GM12878 (cell line): ENCODE data around the gene DAGLA. TPM values are rescaled to one million over a fixed set of nuclear protein-coding genes. Genes with fewer than 3 reads are reported as not detected.
A peak's percentile ranks its signal among the peaks of the same experiment; 100 is the strongest.

ENCODE experiments used
- BHLHE40 ChIP-seq, 2 experiments: fragments of 450-650 bp in 1 of 2; IDR thresholded peaks; 2 replicates each; pipeline ENCODE4 v1.6.1; 2011 to 2017; ENCODE audit warnings: low read depth in 2 of 2, borderline replicate concordance in 1 of 2, improper control_type of control experiment in 1 of 2, low read length in 1 of 2, mild to moderate bottlenecking in 1 of 2
- CBFB ChIP-seq: IDR thresholded peaks from 2 replicates; pipeline ENCODE4 v1.6.1; 2016; ENCODE audit warnings: antibody characterized with exemption, low read depth
- CBX5 ChIP-seq: sonication (generic); IDR thresholded peaks from 2 replicates; pipeline ENCODE4 v1.6.1; 2016; ENCODE audit warnings: low read depth, moderate library complexity, mild to moderate bottlenecking, inconsistent platforms
- CEBPB ChIP-seq, 2 experiments: fragments of 150-350 bp in 1 of 2; IDR thresholded peaks; 2 replicates each; pipeline ENCODE4 v1.6.1; 2012 to 2014; ENCODE audit warnings: low read depth in 2 of 2, low read length in 2 of 2, borderline replicate concordance in 1 of 2, inconsistent platforms in 1 of 2
- ETV6 ChIP-seq, 2 experiments: fragments of 450-650 bp in 1 of 2; IDR thresholded peaks in 1 of 2; conservative IDR thresholded peaks in 1 of 2; 2 replicates each; pipeline ENCODE4 v1.6.1; 2014; ENCODE audit warnings: antibody characterized with exemption in 1 of 2, borderline replicate concordance in 1 of 2, low read depth in 1 of 2, mild to moderate bottlenecking in 1 of 2, moderate library complexity in 1 of 2
- FOXK2 ChIP-seq: fragments of 450-650 bp; IDR thresholded peaks from 2 replicates; pipeline ENCODE4 v1.6.1; 2017; ENCODE audit warnings: mild to moderate bottlenecking, moderate library complexity
- HCFC1 ChIP-seq: fragments of 150-350 bp; IDR thresholded peaks from 2 replicates; pipeline ENCODE4 v1.6.1; 2014; ENCODE audit warnings: low read length
- NFYB ChIP-seq: IDR thresholded peaks from 2 replicates; pipeline ENCODE4 v1.6.1; 2011; ENCODE audit warnings: low read depth, mild to moderate bottlenecking, low read length, improper control_type of control experiment, moderate library complexity; ENCODE audit not compliant: insufficient read depth
- SREBF1 ChIP-seq: IDR thresholded peaks from 2 replicates; pipeline ENCODE4 v1.6.1; 2012; ENCODE audit warnings: mild to moderate bottlenecking, low read length
- TARDBP ChIP-seq: IDR thresholded peaks from 2 replicates; pipeline ENCODE4 v1.6.1; 2016; ENCODE audit warnings: borderline replicate concordance
- polyA plus RNA-seq, 11 experiments: library from polyadenylated mRNA; depleted of rRNA in 4 of 11; unstranded in 6 of 11; stranded (reverse) in 5 of 11; fragments of >200 nt; fragmentation: Nextera tagmentation in 4 of 11; fragmentation: Illumina TruSeq in 1 of 11; extraction: Ambion mirVana in 4 of 11; extraction: Trizol in 1 of 11; gene quantifications; 1 replicate in 1 of 11; 2 replicates in 10 of 11; pipeline versions ENCODE4 v1.2.1 to v1.2.3, GENCODE V29; 2011 to 2016; ENCODE audit warnings: inconsistent platforms in 2 of 11, missing spikeins in 2 of 11, low read depth in 1 of 11
- total RNA-seq, 4 experiments: library from RNA; depleted of rRNA in 3 of 4; stranded (reverse); fragments of >200 nt in 3 of 4; fragmentation: Illumina TruSeq in 1 of 4; extraction: Trizol in 1 of 4; gene quantifications; 2 replicates each; pipeline versions ENCODE4 v1.2.1 to v1.2.3, GENCODE V29; 2013 to 2021
- TF ChIP-seq, protein P1 (sequence below): IDR thresholded peaks from 2 replicates; pipeline ENCODE4 v1.6.1; 2011; ENCODE audit warnings: borderline replicate concordance, low read depth, mild to moderate bottlenecking, moderate library complexity, mixed read lengths, low read length; ENCODE audit not compliant: insufficient read depth; ENCODE audit errors: extremely low read length
- TF ChIP-seq, protein P2 (sequence below): fragments of 450-650 bp; IDR thresholded peaks from 2 replicates; pipeline ENCODE4 v1.6.1; 2017; ENCODE audit warnings: mild to moderate bottlenecking, low read depth, inconsistent platforms; ENCODE audit not compliant: poor library complexity, severe bottlenecking
- TF ChIP-seq, protein P3 (sequence below): fragments of 450-650 bp; IDR thresholded peaks from 2 replicates; pipeline ENCODE4 v1.6.1; 2018; ENCODE audit warnings: mild to moderate bottlenecking, low read depth, moderate library complexity; ENCODE audit not compliant: partially characterized antibody
- TF ChIP-seq, protein P4 (sequence below): fragments of 450-650 bp; IDR thresholded peaks from 2 replicates; pipeline ENCODE4 v1.6.1; 2016; ENCODE audit warnings: mild to moderate bottlenecking
- TF ChIP-seq, protein P5 (sequence below): IDR thresholded peaks from 2 replicates; pipeline ENCODE4 v1.6.1; 2012; ENCODE audit warnings: mild to moderate bottlenecking, low read depth, low read length

DAGLA gene
- total and polyA plus RNA-seq, 10 of the 15 experiments (the other 5 are each of a cell fraction or from before 2014, with no cell fraction given) = 0.05 TPM; not detected in 9

DNA sequence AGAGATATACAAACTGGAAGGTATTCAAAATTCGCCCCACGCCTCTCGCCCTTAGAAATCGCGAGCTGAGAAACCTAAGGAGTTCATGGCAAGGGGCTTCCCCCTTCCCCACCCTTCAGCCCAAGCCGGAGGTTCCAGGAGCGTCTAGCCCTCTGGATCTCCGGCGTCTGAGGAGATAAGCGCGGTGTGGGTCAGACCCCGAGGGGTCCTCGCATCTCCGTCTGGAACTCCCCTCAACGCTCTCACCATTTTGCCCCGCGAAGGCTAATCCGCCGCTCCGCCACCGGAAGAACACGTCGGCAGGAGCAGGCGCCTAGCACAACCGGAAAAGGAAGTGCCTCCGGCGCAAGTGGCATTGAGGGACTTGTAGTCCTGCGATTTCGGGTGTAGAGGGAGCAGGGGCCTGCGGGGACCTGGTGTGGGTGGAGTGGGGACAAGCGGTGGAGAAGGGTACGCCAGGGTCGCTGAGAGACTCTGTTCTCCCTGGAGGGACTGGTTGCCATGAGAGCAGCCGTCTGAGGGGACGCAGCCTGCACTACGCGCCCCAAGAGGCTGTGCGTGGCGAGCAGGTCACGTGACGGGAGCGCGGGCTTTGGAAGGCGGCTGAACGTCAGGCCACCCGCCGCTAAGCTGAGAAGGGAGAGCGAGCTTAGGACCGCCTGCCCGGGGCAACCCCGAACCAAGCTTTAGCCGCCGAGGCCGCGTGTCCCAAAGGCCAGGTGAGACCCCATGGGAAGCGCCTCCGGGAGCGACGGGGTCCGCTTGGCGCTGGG lies 112.3 kb downstream of the DAGLA start, which contains the start of the genes FEN1 and TMEM258 (continued):
- TF ChIP-seq, protein P1, sequence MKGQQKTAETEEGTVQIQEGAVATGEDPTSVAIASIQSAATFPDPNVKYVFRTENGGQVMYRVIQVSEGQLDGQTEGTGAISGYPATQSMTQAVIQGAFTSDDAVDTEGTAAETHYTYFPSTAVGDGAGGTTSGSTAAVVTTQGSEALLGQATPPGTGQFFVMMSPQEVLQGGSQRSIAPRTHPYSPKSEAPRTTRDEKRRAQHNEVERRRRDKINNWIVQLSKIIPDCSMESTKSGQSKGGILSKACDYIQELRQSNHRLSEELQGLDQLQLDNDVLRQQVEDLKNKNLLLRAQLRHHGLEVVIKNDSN = peak; percentile 99
- TF ChIP-seq FOXK2 = no peak
- no peak for TF ChIP-seq CBX5
- TF ChIP-seq NFYB = no peak
- TF ChIP-seq HCFC1 = peak; percentile 91
- no peak for TF ChIP-seq CEBPB (IDR thresholded peaks at IDR 0.05; ENCODE audit: borderline replicate concordance in 1 of 2, low read depth in 2 of 2, low read length in 2 of 2)
- no peak for TF ChIP-seq ETV6 (conservative IDR thresholded peaks at IDR 0.05 in 1 of 2, IDR thresholded peaks at IDR 0.05 in 1 of 2; ENCODE audit: borderline replicate concordance in 1 of 2, low read depth in 1 of 2)
- TF ChIP-seq CBFB = peak; percentile 81; the same call in 1 of the 2 replicates
- TF ChIP-seq TARDBP = peak; percentile 72; the same call in 1 of the 2 replicates
- TF ChIP-seq, protein P2, sequence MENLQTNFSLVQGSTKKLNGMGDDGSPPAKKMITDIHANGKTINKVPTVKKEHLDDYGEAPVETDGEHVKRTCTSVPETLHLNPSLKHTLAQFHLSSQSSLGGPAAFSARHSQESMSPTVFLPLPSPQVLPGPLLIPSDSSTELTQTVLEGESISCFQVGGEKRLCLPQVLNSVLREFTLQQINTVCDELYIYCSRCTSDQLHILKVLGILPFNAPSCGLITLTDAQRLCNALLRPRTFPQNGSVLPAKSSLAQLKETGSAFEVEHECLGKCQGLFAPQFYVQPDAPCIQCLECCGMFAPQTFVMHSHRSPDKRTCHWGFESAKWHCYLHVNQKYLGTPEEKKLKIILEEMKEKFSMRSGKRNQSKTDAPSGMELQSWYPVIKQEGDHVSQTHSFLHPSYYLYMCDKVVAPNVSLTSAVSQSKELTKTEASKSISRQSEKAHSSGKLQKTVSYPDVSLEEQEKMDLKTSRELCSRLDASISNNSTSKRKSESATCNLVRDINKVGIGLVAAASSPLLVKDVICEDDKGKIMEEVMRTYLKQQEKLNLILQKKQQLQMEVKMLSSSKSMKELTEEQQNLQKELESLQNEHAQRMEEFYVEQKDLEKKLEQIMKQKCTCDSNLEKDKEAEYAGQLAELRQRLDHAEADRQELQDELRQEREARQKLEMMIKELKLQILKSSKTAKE = no peak
- TF ChIP-seq, protein P3, sequence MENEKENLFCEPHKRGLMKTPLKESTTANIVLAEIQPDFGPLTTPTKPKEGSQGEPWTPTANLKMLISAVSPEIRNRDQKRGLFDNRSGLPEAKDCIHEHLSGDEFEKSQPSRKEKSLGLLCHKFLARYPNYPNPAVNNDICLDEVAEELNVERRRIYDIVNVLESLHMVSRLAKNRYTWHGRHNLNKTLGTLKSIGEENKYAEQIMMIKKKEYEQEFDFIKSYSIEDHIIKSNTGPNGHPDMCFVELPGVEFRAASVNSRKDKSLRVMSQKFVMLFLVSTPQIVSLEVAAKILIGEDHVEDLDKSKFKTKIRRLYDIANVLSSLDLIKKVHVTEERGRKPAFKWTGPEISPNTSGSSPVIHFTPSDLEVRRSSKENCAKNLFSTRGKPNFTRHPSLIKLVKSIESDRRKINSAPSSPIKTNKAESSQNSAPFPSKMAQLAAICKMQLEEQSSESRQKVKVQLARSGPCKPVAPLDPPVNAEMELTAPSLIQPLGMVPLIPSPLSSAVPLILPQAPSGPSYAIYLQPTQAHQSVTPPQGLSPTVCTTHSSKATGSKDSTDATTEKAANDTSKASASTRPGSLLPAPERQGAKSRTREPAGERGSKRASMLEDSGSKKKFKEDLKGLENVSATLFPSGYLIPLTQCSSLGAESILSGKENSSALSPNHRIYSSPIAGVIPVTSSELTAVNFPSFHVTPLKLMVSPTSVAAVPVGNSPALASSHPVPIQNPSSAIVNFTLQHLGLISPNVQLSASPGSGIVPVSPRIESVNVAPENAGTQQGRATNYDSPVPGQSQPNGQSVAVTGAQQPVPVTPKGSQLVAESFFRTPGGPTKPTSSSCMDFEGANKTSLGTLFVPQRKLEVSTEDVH = peak; percentile 99
- peak; percentile 67; the same call in 1 of the 2 replicates for TF ChIP-seq SREBF1
- peak; percentile 77 to 98 for TF ChIP-seq BHLHE40 (IDR thresholded peaks at IDR 0.05; ENCODE audit: borderline replicate concordance in 1 of 2, low read depth in 2 of 2, low read length in 1 of 2)
- TF ChIP-seq, protein P4, sequence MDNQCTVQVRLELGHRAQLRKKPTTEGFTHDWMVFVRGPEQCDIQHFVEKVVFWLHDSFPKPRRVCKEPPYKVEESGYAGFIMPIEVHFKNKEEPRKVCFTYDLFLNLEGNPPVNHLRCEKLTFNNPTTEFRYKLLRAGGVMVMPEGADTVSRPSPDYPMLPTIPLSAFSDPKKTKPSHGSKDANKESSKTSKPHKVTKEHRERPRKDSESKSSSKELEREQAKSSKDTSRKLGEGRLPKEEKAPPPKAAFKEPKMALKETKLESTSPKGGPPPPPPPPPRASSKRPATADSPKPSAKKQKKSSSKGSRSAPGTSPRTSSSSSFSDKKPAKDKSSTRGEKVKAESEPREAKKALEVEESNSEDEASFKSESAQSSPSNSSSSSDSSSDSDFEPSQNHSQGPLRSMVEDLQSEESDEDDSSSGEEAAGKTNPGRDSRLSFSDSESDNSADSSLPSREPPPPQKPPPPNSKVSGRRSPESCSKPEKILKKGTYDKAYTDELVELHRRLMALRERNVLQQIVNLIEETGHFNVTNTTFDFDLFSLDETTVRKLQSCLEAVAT = peak; percentile 89
- TF ChIP-seq, protein P5, sequence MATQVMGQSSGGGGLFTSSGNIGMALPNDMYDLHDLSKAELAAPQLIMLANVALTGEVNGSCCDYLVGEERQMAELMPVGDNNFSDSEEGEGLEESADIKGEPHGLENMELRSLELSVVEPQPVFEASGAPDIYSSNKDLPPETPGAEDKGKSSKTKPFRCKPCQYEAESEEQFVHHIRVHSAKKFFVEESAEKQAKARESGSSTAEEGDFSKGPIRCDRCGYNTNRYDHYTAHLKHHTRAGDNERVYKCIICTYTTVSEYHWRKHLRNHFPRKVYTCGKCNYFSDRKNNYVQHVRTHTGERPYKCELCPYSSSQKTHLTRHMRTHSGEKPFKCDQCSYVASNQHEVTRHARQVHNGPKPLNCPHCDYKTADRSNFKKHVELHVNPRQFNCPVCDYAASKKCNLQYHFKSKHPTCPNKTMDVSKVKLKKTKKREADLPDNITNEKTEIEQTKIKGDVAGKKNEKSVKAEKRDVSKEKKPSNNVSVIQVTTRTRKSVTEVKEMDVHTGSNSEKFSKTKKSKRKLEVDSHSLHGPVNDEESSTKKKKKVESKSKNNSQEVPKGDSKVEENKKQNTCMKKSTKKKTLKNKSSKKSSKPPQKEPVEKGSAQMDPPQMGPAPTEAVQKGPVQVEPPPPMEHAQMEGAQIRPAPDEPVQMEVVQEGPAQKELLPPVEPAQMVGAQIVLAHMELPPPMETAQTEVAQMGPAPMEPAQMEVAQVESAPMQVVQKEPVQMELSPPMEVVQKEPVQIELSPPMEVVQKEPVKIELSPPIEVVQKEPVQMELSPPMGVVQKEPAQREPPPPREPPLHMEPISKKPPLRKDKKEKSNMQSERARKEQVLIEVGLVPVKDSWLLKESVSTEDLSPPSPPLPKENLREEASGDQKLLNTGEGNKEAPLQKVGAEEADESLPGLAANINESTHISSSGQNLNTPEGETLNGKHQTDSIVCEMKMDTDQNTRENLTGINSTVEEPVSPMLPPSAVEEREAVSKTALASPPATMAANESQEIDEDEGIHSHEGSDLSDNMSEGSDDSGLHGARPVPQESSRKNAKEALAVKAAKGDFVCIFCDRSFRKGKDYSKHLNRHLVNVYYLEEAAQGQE = no peak
